ENCODE data around the gene ATRNL1.
"Not testable (repeated sequence)": the region's sequence is repeated elsewhere in the genome, so short reads cannot be mapped to it uniquely, and the experiment has no call there.

The ATRNL1 gene

DNA sequence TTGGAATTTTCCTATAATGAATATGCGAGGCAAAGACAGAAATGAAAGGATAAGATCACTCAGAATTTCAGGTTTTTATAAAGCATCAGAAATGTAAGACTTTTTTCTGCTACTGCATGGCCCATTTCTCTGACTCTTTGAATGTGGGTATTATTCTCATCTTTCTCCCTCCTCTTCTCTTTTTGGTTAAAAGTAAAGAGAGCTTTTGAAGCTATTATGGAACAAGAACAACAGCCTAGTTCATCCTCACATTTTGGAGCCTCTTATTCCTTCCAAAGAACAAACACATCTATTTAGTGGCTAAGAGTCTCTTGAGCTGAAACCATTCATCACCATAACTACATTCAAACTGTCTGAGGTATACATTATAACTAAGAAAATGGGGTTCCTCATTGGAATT, 19.4 kb upstream of the ATRNL1 start:
- H3K4me3 ChIP-seq (ENCODE audit: low read length) = no peak overlapping the region
- DNase-seq (ENCODE audit: low read depth, low spot score) = no peak

DNA sequence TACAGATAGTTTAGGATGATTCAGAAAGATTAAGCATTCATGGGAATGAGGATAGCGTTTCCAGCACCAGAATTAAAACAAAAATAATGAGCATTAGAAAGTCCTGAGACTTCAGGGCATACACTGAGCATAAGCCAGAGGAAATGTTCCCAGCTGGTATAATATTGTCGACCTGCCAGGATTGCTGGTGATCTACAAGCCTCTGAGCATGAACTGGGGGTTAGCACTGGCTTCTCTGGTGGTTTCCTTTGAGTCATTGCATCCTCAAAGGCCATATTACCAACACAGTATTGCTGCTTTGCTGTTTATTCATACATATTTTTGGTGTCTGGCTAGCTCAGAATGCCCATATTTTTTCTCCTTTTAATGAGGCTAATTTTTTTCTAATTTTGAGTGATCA, 10.7 kb upstream of the ATRNL1 start:
- no peak for DNase-seq (ENCODE audit: low read depth, low spot score)

DNA sequence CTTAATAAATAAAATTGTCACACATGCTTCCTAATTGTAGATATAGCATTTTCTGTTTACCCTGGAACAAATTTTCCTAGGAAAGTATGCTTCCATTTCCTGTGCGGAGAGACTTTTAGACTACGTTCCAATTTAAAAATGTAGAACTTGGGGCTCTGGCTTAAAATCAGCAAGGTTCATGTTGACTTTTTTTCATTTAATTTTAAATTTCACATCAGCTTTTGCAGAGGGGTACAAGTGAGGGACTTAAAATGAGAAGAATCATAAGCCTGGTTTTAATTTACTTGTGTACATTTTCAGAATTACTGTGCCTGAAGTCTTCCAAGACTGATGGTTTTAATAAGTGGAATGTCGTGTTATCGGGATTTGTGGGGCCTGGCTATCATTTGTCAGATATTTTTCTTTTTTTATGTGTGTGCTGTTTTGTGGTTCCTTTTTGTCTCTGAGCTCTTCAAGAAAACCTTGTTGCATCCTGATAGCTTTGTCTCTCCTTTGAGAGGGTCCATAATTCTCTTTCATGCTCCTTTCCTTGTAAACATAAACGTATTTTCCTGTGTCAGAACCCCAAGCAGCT, 8.8 kb upstream of the ATRNL1 start:
- DNase-seq (ENCODE audit: low read depth, low spot score) = no peak
- no peak overlapping the region for H3K4me3 ChIP-seq (ENCODE audit: low read length)

More for the DNA sequence above, 10.7 kb upstream of the ATRNL1 start:
- no peak overlapping the region for H3K4me3 ChIP-seq (ENCODE audit: low read length)

DNA sequence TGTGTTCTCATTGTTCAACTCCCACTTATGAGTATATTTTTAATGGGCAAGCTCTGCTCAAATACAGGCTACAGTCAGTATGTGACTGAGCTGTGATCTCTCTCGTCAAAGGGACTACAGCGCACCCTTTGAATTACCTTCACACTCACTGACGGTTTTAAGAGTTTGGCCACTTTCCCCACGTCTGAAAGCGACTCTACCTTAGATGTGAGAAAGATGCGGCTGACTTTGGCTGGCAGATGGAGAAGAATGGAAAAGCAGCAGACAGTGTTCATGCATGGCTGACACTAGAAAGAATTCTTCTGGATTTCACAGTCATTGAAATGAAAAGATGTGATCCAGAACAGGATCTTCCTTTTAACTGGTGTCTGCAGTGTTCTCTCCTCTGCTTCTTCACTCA, 2.0 kb upstream of the ATRNL1 start:
- no peak for DNase-seq (ENCODE audit: low read depth, low spot score)
- H3K4me3 ChIP-seq (ENCODE audit: low read length) = no peak overlapping the region

DNA sequence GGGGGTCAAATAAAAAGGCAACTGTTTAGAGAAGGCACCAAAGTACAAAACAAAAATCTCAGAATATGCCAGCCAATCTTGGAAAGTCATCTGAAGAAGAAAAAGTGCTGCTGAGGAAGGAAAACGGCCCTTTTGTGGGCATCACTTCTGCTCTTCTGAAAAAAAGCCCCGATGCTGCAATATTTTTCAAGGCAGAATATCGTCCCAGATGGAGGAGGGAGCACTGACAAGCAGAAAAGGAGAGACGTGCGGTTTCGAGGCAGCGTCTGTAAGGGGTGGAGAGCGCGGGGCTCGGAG, 959 bp upstream of the ATRNL1 start:
- DNase-seq (ENCODE audit: low read depth, low spot score) = no peak

DNA sequence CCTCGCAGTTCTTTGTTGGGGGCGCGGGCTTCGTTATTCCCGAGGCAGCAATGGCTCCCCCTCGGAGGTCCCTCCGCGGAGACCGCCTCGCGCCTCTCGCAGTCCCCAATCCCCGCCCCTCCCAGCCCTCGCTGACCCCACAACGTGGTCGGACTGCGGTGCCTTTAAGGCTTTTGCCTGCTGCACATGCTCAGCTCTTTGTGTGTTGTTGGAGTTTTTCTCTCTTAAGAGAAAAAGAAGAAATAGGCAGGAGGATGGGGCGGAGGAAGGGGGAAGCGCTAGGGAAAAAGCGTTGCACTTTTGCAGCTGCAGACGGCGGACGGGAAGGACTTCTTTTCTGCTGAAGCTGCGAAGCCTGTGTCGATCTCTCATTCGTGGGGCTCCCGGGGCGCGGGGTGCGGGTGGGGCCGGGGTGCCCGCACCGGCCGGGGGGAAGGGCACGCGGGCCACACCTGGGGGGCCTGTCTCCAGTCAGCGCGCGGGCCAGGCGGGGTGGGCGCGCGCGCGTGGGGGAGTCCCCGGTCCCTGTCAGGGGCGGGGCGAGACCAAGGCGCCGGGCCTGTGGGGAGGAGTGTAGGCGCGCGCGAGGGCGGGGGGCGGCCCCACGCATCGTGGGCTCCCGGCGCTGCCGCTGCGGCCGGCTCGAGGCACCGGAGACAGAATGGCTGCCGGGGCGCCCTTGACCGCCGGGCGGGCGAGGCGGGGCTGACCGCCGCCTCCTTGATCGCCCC, 445 bp upstream of the ATRNL1 start:
- DNase-seq (ENCODE audit: low read depth, low spot score) = peak; percentile 28
- H3K4me3 ChIP-seq (ENCODE audit: low read length) = peak overlapping the region; percentile 61

More for the DNA sequence above, 959 bp upstream of the ATRNL1 start:
- H3K4me3 ChIP-seq (ENCODE audit: low read length) = peak overlapping the region; percentile 61

DNA sequence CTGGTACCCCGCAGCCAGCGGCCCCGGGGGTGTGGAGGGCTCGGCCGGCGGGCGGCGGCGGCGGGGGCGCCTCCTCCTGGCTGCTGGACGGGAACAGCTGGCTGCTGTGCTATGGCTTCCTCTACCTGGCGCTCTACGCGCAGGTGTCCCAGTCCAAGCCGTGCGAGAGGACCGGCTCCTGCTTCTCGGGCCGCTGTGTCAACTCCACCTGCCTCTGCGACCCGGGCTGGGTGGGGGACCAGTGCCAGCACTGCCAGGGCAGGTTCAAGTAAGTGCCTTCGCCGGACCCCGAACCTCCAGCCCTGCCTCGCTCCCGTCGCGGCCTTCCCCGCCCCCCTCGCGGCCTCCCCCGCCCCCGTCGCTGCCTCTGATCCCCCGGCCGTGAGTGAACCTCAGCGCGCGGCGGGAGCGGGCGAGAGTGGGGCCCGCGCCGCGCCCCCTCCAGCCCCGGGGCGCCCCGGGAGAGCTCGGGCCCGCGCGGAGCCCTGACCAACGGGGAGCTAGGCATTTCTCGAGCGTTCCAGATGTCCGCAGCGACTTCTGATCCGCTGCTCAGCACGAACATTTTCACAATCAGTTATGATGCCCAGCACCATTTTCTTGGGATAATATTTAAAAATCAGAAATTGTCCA, 727 bp downstream of the ATRNL1 start:
- H3K4me3 ChIP-seq (ENCODE audit: low read length) = peak overlapping the region; percentile 61
- DNase-seq (ENCODE audit: low read depth, low spot score) = no peak

DNA sequence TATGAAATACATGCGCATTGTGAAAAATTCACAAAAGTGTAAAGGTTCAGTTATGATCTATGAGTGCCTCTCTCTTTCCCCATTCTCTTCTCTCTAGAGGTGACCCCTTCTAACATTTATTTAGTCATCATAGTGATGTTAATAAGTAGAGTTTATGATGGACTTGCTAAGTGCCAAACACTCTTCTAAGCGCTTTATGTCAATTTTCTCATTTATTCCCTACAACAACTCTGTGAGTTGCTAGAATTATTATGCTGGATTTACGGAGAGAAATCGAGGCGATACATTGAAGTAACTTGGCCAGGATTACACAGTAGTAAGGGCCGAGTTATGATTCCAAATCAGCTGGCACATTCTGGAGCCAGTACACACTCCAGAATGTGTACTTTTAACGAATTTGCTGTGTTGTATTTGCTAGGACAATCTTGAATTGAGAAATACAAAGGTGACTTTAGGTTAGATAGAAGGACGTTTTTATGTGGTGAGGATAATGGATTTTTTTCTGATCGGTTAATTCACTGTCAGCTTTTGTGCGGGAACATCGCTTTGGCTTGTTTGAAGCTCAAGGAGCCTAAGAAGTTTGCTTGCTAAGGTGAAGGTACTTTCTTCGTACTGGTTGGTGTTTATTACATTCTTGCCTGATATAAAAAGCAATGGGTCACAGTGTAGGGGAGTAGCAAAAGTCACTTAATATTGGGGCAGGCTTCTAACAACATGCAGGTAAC, 1.4 kb downstream of the ATRNL1 start:
- H3K4me3 ChIP-seq (ENCODE audit: low read length) = no peak overlapping the region
- no peak for DNase-seq (ENCODE audit: low read depth, low spot score)

DNA sequence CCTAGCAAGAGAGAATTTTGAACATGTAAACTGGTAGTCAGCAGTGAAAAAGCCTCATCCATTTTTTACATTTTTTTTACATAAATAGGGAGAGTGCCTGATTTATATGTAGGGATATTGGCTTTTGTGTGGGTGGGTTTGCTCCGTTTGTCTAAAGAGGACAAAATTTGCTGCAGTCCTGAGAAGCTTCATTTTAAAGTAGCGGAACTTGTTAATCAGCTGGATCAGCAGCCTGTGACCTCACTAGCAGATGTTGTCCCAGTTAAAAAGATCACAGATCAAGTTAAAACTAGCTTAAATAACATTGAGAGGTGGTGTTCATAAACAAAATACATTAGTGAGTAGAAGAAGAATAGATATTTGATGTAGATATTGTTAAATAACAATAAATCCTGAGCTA, 2.6 kb downstream of the ATRNL1 start:
- no peak for DNase-seq (ENCODE audit: low read depth, low spot score)
- no peak overlapping the region for H3K4me3 ChIP-seq (ENCODE audit: low read length)

DNA sequence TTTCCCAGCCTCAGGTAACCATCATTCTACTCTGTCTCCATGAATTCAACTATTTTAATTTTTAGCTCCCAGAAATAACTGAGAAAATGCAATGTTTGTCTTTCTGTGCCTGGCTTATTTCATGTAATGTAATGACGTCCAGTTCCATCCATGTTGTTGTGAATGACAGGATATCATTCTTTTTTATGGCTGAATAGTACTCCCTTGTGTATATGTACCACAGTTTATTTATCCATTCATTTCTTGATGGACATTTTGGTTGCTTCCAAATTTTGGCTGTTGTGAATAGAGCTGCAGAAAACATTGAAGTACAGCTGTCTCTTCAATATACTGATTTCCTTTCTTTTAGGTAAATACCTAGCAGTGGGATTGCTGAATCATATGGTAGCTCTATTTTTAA, 10.5 kb downstream of the ATRNL1 start:
- no peak for DNase-seq (ENCODE audit: low read depth, low spot score)
- H3K4me3 ChIP-seq (ENCODE audit: low read length) = no peak overlapping the region

DNA sequence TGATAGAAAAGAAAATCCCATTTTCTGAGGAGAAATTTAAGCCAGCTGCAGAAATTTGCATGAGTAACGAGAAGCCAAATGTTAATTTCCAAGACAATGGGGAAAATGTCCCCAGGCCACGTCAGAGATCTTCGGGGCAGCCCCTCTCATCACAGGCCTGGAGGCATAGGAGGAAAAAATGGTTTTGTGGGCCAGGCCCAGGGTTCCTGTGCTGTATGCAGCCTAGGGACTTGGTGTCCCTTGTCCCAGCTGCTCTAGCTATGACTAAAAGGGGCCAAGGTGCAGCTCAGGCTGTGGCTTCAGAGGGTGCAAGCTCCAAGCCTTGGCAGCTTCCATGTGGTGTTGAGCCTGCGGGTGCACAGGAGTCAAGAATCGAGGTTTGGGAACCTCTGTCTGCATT, 12.2 kb downstream of the ATRNL1 start:
- H3K4me3 ChIP-seq (ENCODE audit: low read length); DNase-seq (ENCODE audit: low read depth, low spot score): not testable (repeated sequence)

DNA sequence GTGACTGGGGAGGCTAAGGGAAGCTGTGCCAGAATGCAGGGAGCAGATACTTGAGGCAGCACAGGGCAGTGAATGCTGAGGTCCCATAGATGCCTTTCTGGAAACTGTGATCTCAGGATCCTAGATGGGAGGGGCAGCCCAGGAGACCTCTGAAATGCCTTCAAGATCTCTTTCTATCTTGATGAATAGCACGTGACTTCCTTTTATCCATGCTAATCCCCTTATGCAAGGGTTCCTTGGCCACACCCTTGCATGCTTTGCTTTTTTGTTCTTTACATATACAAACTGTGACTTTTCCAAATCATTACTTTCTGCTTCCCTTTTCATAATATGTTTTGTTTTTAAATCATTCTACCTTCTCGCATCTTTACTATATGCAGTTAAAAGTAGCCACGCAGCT, 14.7 kb downstream of the ATRNL1 start:
- DNase-seq (ENCODE audit: low read depth, low spot score) = no peak
- H3K4me3 ChIP-seq (ENCODE audit: low read length) = no peak overlapping the region

DNA sequence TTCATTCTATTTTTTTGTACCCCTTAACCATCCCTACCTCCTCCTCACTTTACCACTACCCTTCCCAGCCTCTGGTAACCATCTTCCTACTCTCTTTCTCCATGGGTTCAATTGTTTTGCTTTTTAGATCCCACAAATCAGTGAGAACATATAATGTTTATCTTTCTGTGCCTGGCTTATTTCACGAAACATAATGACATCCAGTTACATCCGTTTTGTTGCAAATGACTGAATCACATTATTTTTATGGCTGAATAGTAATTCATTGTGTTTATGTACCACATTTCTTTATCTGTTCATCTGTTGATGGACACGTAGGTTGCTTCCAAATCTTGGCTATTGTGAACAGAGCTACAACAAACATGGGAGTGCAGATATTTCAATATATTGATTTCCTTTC, 24.1 kb downstream of the ATRNL1 start:
- DNase-seq (ENCODE audit: low read depth, low spot score) = no peak

DNA sequence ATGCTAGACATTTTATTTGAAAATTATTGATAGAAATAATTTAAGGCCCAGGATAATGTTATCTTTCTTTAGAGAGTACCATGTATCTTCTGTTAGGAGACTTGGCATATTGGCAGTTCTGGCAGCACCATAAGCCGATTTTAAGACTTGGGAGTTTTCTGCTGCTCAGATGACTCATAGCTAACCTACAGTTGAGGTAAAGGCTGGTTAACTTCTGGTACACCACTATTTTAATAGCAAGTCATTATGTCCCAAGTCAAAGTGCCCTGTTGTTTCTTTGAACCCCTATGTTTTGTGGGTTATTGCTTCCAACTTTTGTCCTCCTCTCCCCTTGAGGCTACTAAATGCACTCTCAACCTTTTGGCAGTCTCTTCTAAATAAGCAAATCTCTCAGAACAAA, 25.2 kb downstream of the ATRNL1 start:
- DNase-seq (ENCODE audit: low read depth, low spot score) = no peak
- H3K4me3 ChIP-seq (ENCODE audit: low read length) = no peak overlapping the region

More for the DNA sequence above, 24.1 kb downstream of the ATRNL1 start:
- H3K4me3 ChIP-seq (ENCODE audit: low read length) = no peak overlapping the region

DNA sequence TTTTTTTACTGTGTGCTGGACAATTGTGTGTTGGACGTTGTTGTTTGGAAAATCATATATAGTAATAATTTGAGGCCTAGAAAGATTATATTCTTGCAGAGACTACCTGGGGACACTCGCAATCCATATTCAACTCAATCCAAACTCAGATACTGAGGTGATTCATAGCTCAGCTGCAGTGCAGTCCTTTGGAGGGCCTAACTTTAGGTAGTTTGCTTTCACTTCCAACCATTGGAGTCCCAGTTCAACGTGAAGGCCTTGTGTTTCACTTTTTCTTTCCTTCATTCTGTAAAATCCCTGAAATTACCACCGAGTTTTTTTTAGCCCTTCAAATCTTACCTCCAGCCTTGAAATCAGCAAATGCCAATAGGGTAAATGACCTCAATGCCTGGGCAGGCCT, 32.3 kb downstream of the ATRNL1 start:
- DNase-seq (ENCODE audit: low read depth, low spot score) = no peak
- H3K4me3 ChIP-seq (ENCODE audit: low read length) = no peak overlapping the region

DNA sequence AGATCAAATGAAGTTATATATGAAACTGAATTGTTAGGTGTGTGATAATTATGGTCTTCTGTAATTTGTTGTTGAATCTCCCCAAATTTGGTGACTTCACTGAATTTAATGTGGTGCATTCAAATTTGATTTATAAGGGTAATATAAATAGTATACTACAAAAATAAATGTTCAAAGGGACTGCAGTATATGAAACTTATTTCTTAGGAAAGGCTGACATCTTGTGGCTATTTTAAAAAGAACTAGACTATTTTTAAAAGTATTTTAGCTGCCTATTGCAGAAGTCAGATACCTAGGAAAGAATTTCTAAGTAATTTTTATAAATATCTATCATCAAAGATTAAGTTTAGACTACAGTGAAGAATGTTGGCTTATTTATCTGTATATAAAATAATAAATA, 36.6 kb downstream of the ATRNL1 start:
- DNase-seq (ENCODE audit: low read depth, low spot score) = peak; percentile 46
- H3K4me3 ChIP-seq (ENCODE audit: low read length) = no peak overlapping the region

DNA sequence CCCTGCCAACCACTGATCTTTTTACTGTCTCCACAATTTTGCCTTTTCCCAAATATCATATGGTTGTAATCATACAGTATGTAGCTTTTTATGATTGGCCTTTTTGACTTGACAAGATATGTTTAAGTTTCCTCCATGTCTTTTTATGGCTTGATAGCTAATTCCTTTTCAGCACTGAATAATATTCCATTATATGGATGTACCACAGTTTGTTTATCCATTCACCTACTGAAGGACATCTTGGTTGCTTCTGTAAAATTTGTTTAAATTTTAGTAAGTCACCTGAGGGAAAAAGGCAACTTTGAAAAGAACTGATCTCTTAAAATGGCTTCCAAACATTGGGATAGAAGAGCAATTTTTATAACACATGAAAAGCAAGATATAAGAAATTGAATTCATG, 43.5 kb downstream of the ATRNL1 start:
- H3K4me3 ChIP-seq (ENCODE audit: low read length) = no peak overlapping the region
- no peak for DNase-seq (ENCODE audit: low read depth, low spot score)

DNA sequence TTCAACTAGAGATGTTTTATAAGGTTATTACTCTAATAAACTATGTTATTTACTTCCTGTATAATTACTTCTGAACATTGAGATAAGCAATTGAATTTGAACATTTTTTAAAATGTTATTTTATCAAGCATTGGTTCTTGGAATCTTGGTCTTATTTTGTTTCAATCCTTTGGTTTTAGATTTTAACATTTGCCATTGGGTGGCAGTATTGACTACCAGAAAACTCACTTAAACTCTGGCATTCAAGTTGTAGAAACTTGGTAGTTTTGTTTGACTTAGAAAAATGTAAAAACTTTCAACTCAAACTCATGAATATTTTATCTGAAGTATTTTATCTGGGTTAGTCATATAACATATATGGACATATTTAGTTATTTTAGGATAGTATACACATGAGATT, 48.1 kb downstream of the ATRNL1 start:
- DNase-seq (ENCODE audit: low read depth, low spot score) = no peak
- no peak overlapping the region for H3K4me3 ChIP-seq (ENCODE audit: low read length)

DNA sequence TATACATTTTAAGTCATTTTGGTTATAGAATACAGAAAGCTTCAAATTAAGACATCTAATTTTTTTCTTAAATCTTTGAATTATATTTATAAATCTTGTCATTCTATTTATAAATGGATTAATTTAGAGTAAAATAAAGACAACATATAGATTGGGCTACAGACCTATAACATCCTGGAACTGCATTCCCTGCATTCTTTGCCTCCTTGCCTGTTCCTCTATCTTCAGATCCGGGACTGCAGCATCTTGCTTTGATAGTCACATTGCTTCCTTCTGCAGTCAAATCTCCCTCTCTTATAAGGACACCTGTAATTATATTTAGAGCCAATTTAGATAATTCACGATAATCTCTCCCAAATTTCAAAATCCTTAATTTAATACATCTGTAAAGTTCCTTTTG, 64.2 kb downstream of the ATRNL1 start:
- H3K4me3 ChIP-seq (ENCODE audit: low read length) = no peak overlapping the region

DNA sequence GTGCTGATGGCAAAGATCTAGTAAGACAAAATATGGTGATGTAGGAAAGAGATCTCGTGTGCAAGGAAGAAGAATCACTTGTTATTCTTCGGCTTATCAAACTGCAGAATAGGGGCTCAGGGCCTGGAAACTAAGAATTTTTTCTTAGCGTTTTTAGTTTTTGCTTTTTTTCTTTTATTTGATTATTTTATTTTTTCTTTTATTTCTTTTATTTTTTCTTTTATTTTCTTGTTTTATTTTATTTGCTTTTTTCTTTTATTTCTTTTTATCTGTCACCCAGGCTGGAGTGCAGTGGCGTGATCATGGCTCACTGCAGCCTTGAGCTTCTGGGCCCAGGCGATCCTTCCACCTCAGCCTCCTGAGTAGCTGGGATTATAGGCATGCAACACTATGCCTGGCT, 70.0 kb downstream of the ATRNL1 start:
- DNase-seq (ENCODE audit: low read depth, low spot score) = no peak
- no peak overlapping the region for H3K4me3 ChIP-seq (ENCODE audit: low read length)

More for the DNA sequence above, 64.2 kb downstream of the ATRNL1 start:
- no peak for DNase-seq (ENCODE audit: low read depth, low spot score)

All from Jurkat, Clone E6-1 (cell line).